WTC11 (cell line): ENCODE results near the gene GNG11. TPM values are rescaled to one million over a fixed set of nuclear protein-coding genes. Genes with fewer than 3 reads are reported as not detected.

Experiments
- ATAC-seq: fragments of 200-7000 bp; cut with Tn5 transposase; 2 replicates; pipeline ENCODE4 v1.10.0; 2021; ENCODE audit warnings: mild to moderate bottlenecking, moderate library complexity
- CTCF ChIA-PET: fragments of 300-600 bp; sonication (Branson Sonifier 250); formaldehyde crosslinking; loops from one replicate; lab custom pipeline; 2021; ENCODE audit warnings: antibody characterized with exemption; lab: Charles Lee
- POLR2A ChIA-PET: fragments of 350-600 bp; sonication (Branson Sonifier 250); formaldehyde crosslinking; loops from one replicate; lab custom pipeline; 2021; ENCODE audit warnings: antibody characterized with exemption; lab: Charles Lee
- DNase-seq: peaks from one replicate; pipeline ENCODE4 v3.0.0; 2021; ENCODE audit warnings: low spot score
- H3K27ac Mint-ChIP-seq: 2 replicates; pipeline ENCODE4 v1.8.0; 2021; ENCODE audit warnings: mixed read lengths
- H3K27me3 Mint-ChIP-seq: 2 replicates; pipeline ENCODE4 v1.8.0; 2021; ENCODE audit warnings: low read depth, mild to moderate bottlenecking, moderate library complexity, mixed read lengths
- H3K36me3 Mint-ChIP-seq: 2 replicates; pipeline ENCODE4 v1.8.0; 2021; ENCODE audit warnings: mixed read lengths
- H3K4me1 Mint-ChIP-seq: 2 replicates; pipeline ENCODE4 v1.8.0; 2022; ENCODE audit warnings: mixed read lengths
- H3K4me3 Mint-ChIP-seq: 2 replicates; pipeline ENCODE4 v1.8.0; 2021; ENCODE audit warnings: mild to moderate bottlenecking, moderate library complexity, mixed read lengths
- H3K9me3 Mint-ChIP-seq: 2 replicates; pipeline ENCODE4 v1.8.0; 2021; ENCODE audit warnings: mixed read lengths
- CREM ChIP-seq: sonication (generic); formaldehyde crosslinking; IDR thresholded peaks from 2 replicates; pipeline ENCODE4 v1.8.1; 2022; ENCODE audit warnings: mild to moderate bottlenecking, missing genetic modification reagents, moderate library complexity
- EMX1 ChIP-seq: fragments of 250-450 bp; sonication (Bioruptor Pico); IDR thresholded peaks from 2 replicates; pipeline ENCODE4 v1.8.0; 2021; ENCODE audit warnings: mild to moderate bottlenecking
- HMGA2 ChIP-seq: fragments of 250-450 bp; sonication (Bioruptor Pico); IDR thresholded peaks from 2 replicates; pipeline ENCODE4 v1.4.0; 2021; ENCODE audit warnings: mild to moderate bottlenecking, moderate library complexity
- IRF2 ChIP-seq: sonication (generic); formaldehyde crosslinking; IDR thresholded peaks from 2 replicates; pipeline ENCODE4 v1.8.0; 2022; ENCODE audit warnings: low read depth, missing genetic modification reagents, borderline replicate concordance
- KAT7 ChIP-seq: sonication (generic); formaldehyde crosslinking; IDR thresholded peaks from 2 replicates; pipeline ENCODE4 v1.8.1; 2023; ENCODE audit warnings: missing genetic modification reagents, mild to moderate bottlenecking, borderline replicate concordance
- NR2C2 ChIP-seq: sonication (generic); formaldehyde crosslinking; IDR thresholded peaks from 2 replicates; pipeline ENCODE4 v1.8.0; 2022; ENCODE audit warnings: mild to moderate bottlenecking, missing genetic modification reagents
- RELA ChIP-seq: sonication (generic); formaldehyde crosslinking; IDR thresholded peaks from 2 replicates; pipeline ENCODE4 v1.8.1; 2022; ENCODE audit warnings: missing genetic modification reagents, mild to moderate bottlenecking, borderline replicate concordance
- SMAD4 ChIP-seq: sonication (generic); formaldehyde crosslinking; IDR thresholded peaks from 2 replicates; pipeline ENCODE4 v1.8.0; 2022; ENCODE audit warnings: mild to moderate bottlenecking, missing genetic modification reagents
- ZNF263 ChIP-seq: sonication (generic); formaldehyde crosslinking; IDR thresholded peaks from 2 replicates; pipeline ENCODE4 v1.8.1; 2022; ENCODE audit warnings: low read depth, mild to moderate bottlenecking, moderate library complexity, missing genetic modification reagents
- ZNF416 ChIP-seq: fragments of 250-450 bp; sonication (Bioruptor Pico); IDR thresholded peaks from 2 replicates; pipeline ENCODE4 v1.9.0; 2021; ENCODE audit warnings: mild to moderate bottlenecking, inconsistent platforms
- total RNA-seq: library from RNA; stranded (reverse); gene quantifications from 3 replicates; pipeline ENCODE4 v1.2.3, GENCODE V29; 2021
- TF ChIP-seq, protein P1 (sequence below): sonication (generic); formaldehyde crosslinking; IDR thresholded peaks from 2 replicates; pipeline ENCODE4 v1.8.1; 2022; ENCODE audit warnings: mild to moderate bottlenecking, missing genetic modification reagents, moderate library complexity, borderline replicate concordance
- TF ChIP-seq, protein P2 (sequence below): sonication (generic); formaldehyde crosslinking; IDR thresholded peaks from 2 replicates; pipeline ENCODE4 v1.8.0; 2022; ENCODE audit warnings: mild to moderate bottlenecking, missing genetic modification reagents
- TF ChIP-seq, protein P3 (sequence below): sonication (generic); formaldehyde crosslinking; IDR thresholded peaks from 2 replicates; pipeline ENCODE4 v1.8.1; 2022; ENCODE audit warnings: mild to moderate bottlenecking, moderate library complexity, missing genetic modification reagents
- TF ChIP-seq, protein P4 (sequence below): sonication (generic); formaldehyde crosslinking; IDR thresholded peaks from 2 replicates; pipeline ENCODE4 v1.8.0; 2022; ENCODE audit warnings: mild to moderate bottlenecking, missing genetic modification reagents
- TF ChIP-seq, protein P5 (sequence below): sonication (generic); formaldehyde crosslinking; IDR thresholded peaks from 2 replicates; pipeline ENCODE4 v1.8.1; 2023; ENCODE audit warnings: mild to moderate bottlenecking, missing genetic modification reagents
- TF ChIP-seq, protein P6 (sequence below): fragments of 250-450 bp; sonication (Bioruptor Pico); IDR thresholded peaks from 2 replicates; pipeline ENCODE4 v1.9.0; 2021; ENCODE audit warnings: moderate library complexity, mild to moderate bottlenecking, inconsistent platforms, borderline replicate concordance
- TF ChIP-seq, protein P7 (sequence below): sonication (generic); formaldehyde crosslinking; IDR thresholded peaks from 2 replicates; pipeline ENCODE4 v1.8.1; 2022; ENCODE audit warnings: low read depth, mild to moderate bottlenecking, moderate library complexity, missing genetic modification reagents, borderline replicate concordance
- TF ChIP-seq, protein P8 (sequence below): sonication (generic); formaldehyde crosslinking; IDR thresholded peaks from 2 replicates; pipeline ENCODE4 v1.8.1; 2023; ENCODE audit warnings: mild to moderate bottlenecking, missing genetic modification reagents, borderline replicate concordance

Gene GNG11
- total RNA-seq, 1 experiment from 2014 or later: 1.7 TPM

DNA sequence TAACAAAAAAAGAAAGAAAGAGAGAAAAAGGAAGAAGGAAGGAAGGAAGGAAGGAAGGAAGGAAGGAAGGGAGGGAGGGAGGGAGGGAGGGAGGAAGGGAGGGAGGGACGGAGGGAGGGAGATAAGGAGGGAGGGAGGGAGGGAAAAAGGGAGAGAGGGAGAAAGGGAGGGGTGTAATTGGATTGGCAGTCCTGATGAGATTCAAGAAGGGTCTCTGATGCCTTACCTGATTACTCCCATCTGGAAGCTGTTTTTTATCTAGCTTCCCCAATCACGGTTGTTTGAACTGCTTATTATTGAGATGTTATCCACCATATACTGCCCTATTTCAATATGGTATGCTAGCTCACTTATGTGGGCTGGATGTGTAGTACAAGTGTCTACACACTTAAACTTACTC lies 27.3 kb downstream of the GNG11 start:
- CTCF ChIA-PET: interaction anchor here (0.7 kb wide), 1 partner anchor 27 kb away, joined by 3 read pairs; no protein-coding TSS in a partner anchor
- peaks cover 7% of the 10 kb centered on the region; the same call in 1 of the 2 replicates for H3K4me1 Mint-ChIP-seq
- H3K27me3 Mint-ChIP-seq: no peaks in the 10 kb centered on the region; the same call in 1 of the 2 replicates
- no peak overlapping the region for H3K4me3 Mint-ChIP-seq
- TF ChIP-seq, protein P1, sequence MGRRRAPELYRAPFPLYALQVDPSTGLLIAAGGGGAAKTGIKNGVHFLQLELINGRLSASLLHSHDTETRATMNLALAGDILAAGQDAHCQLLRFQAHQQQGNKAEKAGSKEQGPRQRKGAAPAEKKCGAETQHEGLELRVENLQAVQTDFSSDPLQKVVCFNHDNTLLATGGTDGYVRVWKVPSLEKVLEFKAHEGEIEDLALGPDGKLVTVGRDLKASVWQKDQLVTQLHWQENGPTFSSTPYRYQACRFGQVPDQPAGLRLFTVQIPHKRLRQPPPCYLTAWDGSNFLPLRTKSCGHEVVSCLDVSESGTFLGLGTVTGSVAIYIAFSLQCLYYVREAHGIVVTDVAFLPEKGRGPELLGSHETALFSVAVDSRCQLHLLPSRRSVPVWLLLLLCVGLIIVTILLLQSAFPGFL (CRISPR knock-in tag): no peak
- TF ChIP-seq, protein P2, sequence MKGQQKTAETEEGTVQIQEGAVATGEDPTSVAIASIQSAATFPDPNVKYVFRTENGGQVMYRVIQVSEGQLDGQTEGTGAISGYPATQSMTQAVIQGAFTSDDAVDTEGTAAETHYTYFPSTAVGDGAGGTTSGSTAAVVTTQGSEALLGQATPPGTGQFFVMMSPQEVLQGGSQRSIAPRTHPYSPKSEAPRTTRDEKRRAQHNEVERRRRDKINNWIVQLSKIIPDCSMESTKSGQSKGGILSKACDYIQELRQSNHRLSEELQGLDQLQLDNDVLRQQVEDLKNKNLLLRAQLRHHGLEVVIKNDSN (CRISPR knock-in tag): no peak
- TF ChIP-seq, protein P3, sequence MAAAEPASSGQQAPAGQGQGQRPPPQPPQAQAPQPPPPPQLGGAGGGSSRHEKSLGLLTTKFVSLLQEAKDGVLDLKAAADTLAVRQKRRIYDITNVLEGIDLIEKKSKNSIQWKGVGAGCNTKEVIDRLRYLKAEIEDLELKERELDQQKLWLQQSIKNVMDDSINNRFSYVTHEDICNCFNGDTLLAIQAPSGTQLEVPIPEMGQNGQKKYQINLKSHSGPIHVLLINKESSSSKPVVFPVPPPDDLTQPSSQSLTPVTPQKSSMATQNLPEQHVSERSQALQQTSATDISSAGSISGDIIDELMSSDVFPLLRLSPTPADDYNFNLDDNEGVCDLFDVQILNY (CRISPR knock-in tag): no peak
- TF ChIP-seq, protein P4, sequence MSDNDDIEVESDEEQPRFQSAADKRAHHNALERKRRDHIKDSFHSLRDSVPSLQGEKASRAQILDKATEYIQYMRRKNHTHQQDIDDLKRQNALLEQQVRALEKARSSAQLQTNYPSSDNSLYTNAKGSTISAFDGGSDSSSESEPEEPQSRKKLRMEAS (CRISPR knock-in tag): no peak
- TF ChIP-seq, protein P5, sequence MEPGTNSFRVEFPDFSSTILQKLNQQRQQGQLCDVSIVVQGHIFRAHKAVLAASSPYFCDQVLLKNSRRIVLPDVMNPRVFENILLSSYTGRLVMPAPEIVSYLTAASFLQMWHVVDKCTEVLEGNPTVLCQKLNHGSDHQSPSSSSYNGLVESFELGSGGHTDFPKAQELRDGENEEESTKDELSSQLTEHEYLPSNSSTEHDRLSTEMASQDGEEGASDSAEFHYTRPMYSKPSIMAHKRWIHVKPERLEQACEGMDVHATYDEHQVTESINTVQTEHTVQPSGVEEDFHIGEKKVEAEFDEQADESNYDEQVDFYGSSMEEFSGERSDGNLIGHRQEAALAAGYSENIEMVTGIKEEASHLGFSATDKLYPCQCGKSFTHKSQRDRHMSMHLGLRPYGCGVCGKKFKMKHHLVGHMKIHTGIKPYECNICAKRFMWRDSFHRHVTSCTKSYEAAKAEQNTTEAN (CRISPR knock-in tag): no peak
- no peak for TF ChIP-seq KAT7 (CRISPR knock-in tag)
- TF ChIP-seq, protein P6, sequence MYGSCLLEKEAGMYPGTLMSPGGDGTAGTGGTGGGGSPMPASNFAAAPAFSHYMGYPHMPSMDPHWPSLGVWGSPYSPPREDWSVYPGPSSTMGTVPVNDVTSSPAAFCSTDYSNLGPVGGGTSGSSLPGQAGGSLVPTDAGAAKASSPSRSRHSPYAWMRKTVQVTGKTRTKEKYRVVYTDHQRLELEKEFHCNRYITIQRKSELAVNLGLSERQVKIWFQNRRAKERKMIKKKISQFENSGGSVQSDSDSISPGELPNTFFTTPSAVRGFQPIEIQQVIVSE (CRISPR knock-in tag): no peak
- TF ChIP-seq RELA (CRISPR knock-in tag): no peak
- TF ChIP-seq HMGA2 (CRISPR knock-in tag): no peak
- TF ChIP-seq ZNF263 (CRISPR knock-in tag): no peak
- TF ChIP-seq ZNF416 (CRISPR knock-in tag): no peak
- no peak for TF ChIP-seq NR2C2 (CRISPR knock-in tag)
- TF ChIP-seq EMX1 (CRISPR knock-in tag): no peak
- TF ChIP-seq CREM (CRISPR knock-in tag): no peak
- TF ChIP-seq, protein P7, sequence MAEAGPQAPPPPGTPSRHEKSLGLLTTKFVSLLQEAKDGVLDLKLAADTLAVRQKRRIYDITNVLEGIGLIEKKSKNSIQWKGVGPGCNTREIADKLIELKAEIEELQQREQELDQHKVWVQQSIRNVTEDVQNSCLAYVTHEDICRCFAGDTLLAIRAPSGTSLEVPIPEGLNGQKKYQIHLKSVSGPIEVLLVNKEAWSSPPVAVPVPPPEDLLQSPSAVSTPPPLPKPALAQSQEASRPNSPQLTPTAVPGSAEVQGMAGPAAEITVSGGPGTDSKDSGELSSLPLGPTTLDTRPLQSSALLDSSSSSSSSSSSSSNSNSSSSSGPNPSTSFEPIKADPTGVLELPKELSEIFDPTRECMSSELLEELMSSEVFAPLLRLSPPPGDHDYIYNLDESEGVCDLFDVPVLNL (CRISPR knock-in tag): no peak
- no peak for TF ChIP-seq SMAD4 (CRISPR knock-in tag)
- TF ChIP-seq, protein P8, sequence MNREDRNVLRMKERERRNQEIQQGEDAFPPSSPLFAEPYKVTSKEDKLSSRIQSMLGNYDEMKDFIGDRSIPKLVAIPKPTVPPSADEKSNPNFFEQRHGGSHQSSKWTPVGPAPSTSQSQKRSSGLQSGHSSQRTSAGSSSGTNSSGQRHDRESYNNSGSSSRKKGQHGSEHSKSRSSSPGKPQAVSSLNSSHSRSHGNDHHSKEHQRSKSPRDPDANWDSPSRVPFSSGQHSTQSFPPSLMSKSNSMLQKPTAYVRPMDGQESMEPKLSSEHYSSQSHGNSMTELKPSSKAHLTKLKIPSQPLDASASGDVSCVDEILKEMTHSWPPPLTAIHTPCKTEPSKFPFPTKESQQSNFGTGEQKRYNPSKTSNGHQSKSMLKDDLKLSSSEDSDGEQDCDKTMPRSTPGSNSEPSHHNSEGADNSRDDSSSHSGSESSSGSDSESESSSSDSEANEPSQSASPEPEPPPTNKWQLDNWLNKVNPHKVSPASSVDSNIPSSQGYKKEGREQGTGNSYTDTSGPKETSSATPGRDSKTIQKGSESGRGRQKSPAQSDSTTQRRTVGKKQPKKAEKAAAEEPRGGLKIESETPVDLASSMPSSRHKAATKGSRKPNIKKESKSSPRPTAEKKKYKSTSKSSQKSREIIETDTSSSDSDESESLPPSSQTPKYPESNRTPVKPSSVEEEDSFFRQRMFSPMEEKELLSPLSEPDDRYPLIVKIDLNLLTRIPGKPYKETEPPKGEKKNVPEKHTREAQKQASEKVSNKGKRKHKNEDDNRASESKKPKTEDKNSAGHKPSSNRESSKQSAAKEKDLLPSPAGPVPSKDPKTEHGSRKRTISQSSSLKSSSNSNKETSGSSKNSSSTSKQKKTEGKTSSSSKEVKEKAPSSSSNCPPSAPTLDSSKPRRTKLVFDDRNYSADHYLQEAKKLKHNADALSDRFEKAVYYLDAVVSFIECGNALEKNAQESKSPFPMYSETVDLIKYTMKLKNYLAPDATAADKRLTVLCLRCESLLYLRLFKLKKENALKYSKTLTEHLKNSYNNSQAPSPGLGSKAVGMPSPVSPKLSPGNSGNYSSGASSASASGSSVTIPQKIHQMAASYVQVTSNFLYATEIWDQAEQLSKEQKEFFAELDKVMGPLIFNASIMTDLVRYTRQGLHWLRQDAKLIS (CRISPR knock-in tag): no peak
- TF ChIP-seq IRF2: no peak
- no peak overlapping the region for H3K27ac Mint-ChIP-seq
- no peak for DNase-seq
- POLR2A ChIA-PET: no interaction called here
- no peak for ATAC-seq
- H3K9me3 Mint-ChIP-seq: no peaks in the 10 kb centered on the region
- no peaks in the 10 kb centered on the region for H3K36me3 Mint-ChIP-seq
